ENCODE measurements around the gene PHAX.

DNA sequence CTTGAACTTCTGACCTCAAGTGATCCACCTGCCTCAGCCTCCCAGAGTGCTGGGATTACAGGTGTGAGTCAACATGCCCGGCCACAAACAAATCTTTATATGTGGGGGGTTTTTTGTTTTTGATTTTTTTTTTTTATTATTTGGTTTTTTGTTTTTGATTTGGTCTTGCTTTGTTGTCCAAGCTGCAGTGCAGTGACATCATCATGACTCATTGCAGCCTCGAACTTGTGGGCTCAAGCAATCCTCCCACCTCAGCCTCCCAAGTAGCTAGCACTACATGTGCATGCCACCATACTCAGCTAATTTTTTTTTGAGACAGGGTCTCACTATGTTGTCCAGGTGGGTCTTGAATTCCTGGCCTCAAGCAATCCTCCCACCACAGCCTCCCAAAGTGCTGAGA, 48.1 kb upstream of the PHAX start:
- TF ChIP-seq, protein P1, sequence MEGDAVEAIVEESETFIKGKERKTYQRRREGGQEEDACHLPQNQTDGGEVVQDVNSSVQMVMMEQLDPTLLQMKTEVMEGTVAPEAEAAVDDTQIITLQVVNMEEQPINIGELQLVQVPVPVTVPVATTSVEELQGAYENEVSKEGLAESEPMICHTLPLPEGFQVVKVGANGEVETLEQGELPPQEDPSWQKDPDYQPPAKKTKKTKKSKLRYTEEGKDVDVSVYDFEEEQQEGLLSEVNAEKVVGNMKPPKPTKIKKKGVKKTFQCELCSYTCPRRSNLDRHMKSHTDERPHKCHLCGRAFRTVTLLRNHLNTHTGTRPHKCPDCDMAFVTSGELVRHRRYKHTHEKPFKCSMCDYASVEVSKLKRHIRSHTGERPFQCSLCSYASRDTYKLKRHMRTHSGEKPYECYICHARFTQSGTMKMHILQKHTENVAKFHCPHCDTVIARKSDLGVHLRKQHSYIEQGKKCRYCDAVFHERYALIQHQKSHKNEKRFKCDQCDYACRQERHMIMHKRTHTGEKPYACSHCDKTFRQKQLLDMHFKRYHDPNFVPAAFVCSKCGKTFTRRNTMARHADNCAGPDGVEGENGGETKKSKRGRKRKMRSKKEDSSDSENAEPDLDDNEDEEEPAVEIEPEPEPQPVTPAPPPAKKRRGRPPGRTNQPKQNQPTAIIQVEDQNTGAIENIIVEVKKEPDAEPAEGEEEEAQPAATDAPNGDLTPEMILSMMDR (IDR thresholded peaks at IDR 0.05), result no peak
- TF ChIP-seq POLR2A (IDR thresholded peaks at IDR 0.05; ENCODE audit: low read depth), result no peak
- no peak for TF ChIP-seq POLR2AphosphoS5 (IDR thresholded peaks at IDR 0.05)
- TF ChIP-seq EP300 (IDR thresholded peaks at IDR 0.05), result no peak
